Right kidney (tissue), 1 donor: Measurements from ENCODE around the gene EIF4B.

Experiments used
- DNase-seq: peaks from one replicate; pipeline ENCODE4 v3.0.0-alpha.2; 2016

EIF4B gene

DNA sequence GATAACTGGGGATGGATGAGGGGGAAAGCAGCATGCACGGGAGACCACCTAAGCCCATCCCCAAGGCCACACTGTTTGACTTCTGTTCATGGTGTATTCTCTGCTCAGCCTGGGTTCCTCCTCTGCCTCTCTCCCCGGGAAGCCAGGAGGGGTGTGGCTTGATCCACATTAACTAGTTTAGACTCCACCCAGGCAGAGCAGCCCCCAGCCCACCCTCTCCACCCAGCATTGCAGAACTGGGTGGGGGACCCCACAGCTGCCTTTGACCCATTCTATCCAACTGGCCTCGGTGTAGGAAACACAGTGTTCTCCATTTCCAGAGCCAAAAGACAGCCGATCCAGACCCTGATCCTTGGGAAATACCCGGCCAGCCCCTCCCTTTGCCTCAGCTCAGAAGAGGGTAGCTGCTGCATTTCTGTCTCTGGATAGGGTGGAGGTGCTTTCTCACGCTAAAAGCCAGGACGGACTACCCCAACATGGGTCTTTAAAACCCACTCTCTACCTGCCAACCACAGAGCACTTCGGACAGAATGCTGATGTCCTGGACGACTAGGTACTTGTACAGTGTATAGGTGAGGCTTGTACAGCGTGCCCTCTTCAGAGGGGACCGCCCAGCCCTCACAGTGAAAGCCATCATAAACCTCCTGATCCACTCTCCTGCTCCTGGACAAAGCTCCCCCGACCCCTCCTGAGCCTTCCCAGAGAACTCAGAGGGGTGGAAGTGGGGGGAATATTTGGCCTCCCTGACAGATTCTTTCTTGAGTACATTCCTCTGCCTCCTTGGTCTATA lies 63.6 kb downstream of the EIF4B start:
- no peak for DNase-seq

DNA sequence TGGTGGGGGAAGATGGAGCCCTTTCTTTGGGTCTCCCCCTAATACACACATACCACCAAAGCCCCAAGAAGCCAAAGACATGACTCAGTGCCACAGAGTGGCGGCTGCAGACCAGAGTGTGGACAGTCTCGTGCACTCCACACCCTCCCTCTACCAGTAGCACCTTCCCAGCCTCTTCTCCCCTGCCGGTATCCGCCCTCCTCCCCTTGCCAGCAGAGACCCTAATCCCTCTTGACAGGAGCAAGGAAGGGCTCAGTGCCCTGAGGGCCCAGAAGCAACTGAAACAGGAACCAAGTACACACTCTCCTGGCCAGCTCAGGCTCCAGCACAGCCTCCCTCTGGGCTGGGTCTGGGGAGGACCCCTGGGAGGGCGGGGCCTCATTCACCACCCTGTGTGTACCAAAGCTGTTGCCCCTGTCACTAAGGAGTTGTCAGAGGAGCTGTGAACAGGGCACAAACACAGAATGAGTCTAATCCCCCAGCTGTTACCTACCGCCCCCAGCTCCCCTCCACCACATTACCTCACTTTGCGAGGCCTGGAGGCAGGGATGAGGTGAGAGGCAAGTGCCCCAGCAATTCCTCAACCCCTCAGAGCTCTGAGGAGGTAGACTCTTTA lies 64.7 kb downstream of the EIF4B start:
- DNase-seq: no peak

DNA sequence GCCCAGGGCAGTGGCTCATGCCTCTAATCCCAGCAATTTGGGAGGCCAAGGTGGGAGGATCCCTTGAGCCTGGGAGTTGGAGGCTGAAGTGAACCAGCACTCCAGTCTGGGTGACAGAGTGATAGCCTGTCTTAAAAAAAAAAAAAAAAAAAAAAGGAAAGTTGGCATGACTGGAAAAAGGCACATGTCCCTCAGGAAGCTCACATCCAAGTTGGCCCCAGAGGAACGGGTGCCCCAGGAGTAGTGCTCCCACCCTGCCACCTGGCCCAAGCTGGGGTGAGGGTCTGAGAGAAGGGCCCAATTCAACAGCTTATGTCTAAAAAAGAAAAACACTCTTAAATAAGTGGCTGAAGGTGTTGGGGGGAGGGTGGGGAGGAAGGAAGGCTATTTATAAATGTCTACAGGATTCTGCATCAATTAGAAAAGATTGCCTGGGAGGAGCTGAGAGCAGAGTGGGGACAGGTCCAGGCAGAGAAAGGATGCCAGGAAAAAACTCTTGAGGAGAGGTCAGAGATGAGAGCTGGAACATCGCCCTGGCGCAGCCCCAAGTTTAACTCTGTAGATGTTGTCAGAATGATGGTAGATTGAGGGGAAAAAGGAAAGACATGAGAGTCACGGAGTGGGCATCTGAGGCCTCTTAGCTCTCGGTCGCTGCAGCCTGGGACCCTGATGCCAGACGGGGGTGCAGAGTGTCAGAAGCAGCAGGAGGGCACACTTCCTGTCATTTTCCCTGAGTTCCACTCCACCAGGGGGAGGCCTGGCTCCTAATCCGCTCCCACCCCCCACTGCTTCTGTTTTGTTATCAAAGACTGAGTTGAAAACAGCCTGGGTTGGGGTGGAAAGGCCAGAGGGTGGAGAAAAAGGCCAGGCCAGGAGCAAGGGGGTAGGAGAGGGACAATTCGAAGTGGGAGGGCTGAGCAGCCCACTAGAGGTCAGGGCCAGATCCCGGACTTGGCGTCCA lies 65.6 kb downstream of the EIF4B start:
- DNase-seq: peak; percentile 10

DNA sequence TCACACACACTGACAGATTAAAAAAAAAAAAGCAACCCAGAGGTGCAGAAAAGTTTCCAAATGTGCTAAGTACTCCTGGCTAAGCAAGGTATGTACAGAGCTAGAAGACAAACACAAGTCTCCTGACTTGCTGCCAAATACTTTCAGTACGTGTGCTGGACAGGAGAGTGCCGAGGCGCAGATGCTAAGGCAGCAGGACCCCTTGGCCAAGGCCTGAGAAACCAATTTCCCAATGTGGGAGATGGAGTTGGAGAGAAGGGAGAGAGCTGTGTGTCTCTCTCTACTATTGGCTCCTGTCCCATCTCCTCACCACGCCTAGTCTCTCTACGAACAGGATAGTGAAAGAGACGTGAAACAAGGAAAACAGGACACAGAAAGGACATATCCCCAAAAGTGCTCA lies 67.6 kb downstream of the EIF4B start:
- no peak for DNase-seq

DNA sequence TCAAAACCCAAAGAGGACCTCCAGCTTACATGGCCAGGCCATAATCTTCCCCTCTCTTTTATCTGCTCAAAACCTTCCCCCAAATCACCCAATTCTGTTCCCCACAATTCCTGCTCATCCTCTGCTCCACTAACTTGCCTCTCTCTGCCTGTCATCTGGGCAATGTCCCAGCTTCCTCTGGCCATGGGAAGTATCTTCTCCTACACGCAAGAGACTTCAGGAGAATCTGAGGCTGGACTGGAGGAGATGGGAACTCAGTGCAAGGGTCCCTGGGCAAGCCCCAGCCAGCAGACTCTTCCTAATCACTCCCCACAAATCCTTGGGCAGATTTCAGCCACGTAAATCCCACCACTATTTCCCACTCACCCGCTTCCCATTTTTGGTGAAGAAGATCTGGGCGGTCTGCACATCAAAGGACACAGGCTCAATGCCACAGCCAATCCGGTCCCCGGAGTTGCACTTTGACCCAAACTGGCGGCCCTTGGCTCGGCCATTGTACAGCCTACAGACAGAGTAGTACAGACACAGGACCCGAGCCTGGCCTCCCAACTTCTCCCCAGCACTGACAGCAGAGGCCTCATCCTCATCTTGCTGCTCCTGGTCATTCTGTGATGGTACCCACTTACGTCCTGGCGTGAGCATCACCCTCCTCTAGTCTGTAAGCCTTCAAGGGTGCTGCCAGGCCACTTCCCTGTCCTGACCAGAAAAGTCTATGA lies 68.2 kb downstream of the EIF4B start:
- no peak for DNase-seq

DNA sequence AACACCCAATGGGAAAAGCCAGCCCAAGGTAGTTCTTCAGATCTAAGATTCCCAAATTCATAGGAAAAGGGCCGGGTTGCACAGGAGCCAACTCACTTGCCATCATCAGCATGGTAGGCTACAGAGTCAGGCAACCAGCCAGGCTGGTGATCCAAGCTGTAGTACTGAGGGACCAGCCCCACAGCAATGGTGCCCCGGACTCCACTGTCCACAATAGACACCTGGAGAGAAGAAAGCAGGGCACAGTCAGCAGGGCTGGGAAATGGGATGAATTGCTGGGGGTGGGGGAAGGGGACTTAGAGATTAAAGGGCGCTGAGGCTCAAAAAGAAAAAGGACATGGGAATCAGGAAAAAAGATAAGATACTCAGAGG lies 68.7 kb downstream of the EIF4B start:
- DNase-seq: no peak

- no peak for DNase-seq
Measured at GRCh38 chr12:53076461-53076860, 70.2 kb downstream of the EIF4B start.

- no peak for DNase-seq
Measured at GRCh38 chr12:53077030-53077429, 70.8 kb downstream of the EIF4B start.

DNA sequence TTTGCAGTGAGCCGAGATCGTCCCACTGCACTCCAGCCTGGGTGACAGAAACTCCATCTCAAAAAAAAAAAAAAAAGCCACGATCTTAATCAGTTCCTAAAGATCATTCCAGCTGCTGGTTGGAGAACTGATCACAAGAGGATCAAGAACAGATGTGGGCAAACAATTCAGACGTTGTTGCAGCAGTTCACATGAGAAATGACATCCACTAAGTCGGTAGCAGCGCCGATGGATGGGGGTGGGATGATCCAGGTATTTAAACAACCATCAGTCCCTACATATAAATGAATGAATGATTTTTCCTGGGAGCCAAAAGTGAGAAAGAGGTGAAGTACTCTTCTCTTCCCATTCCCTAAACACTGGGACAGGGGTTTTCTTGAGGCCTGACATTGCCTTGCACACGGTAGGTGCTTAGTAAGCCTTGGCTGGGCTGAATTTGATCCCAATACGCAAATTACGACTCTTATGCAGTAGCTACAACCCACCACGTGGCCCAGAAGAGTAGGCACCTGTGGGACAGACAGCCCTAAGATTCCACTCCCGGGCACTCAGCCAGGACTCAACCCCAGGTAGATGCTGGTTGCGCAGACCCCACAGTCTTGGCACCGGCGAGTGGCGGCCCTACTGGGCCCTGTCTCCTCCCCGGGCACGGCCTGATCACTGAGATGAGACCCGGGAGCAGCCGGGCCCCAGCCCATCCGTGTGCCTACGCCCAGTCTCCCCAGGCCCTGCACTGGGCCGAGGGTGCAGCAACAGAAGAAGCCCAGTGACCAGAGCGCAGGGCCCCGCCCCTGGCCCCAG lies 72.4 kb downstream of the EIF4B start:
- DNase-seq: peak; percentile 73

DNA sequence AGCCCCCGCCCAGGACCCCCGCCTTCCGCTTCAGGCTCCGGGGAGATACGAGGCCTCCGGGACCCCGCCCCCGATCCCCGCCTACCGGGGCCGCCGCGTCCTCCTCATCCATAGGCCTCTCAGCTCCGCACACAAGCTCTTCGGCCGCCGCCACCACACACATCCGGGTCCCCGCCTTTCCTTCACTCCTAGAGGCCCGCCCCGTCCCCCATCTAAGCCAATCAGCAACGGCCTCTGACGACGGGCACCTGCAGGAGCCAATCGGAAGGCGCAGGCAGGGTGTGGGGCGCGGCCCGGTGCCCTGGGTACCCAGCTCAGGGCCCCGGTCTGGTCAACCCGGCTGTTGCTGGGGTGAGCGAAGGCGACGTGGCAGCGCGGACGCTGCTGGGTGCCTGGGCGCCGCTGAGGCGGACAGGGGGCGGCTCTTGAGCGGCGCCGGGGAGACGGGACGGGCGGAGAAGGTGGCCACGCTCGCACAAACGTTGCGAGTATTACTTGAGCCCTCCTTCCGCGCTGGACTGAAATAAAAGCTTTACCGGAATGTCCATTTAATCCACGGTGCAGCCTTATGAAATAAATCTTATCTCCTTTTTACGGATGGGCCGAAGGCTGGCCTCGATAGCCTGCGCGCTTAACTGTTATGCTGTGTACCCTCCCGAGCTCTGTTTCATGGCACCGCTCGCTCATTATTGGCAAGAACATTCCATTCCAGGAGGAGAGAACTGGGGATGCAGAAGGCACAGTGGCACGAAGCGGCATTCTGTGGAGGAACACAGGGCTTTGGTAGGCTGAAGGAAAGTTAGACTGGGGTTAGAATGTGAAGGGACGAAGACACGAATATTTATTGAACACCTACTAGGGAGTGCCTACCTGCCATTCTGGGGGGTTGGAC lies 73.2 kb downstream of the EIF4B start, which contains the start of gene SPRYD3:
SPRYD3 (minus strand) TSS at position 165 of the 892 bp plus-strand sequence; CDS start at position 108, 57 bp downstream.
- peak; percentile 99 for DNase-seq

GRCh38 chr12:53082637-53083175 lies 76.5 kb downstream of the EIF4B start:
- DNase-seq: no peak

DNA sequence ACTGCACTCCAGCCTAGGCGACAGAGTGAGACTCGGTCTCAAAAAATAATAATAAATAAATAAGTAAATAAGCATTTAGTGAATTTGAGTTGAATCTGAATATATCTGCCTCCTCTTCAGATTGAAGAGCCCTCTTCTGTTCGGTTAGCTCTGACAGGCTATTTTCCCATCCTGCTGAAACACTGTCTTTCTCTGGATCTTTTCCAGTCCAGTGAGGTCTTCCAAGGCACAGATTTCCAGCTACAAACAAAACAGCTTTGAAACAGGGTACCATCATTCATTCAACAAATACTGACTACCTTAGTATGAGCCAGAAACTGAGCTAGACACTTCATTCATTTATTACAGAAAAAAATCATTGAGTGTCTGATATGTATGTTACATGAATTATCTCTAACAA lies 80.1 kb downstream of the EIF4B start:
- no peak for DNase-seq

- DNase-seq: no peak
Measured at GRCh38 chr12:53090105-53090504, 83.8 kb downstream of the EIF4B start.

GRCh38 chr12:53090554-53090953 lies 84.3 kb downstream of the EIF4B start:
- no peak for DNase-seq

GRCh38 chr12:53091756-53092155 lies 85.5 kb downstream of the EIF4B start:
- no peak for DNase-seq
